Measurements from ENCODE around the gene ZNF467.

ZNF467 gene

DNA sequence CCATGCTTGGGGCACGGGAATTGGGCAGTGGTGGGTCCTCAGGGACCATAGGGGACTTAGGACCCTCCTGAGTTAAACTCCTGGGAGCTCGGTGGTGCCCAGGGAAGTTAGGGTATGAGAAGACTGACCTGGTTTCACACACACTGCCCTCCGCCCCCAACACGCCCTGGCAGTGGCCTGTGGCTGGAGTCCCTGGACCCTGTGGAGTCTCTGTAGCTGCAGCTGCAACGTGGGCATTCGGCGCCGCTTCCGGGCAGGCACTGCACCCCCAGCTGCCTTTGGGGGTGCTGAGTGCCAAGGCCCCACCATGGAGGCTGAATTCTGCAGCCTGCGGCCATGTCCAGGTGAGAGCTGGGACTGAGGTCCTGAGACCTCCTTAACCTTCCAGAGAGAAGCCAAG is 34.9 kb upstream of the ZNF467 start:
- no peak for DNase-seq

GRCh38 chr7:149806726-149807125 is 33.3 kb upstream of the ZNF467 start:
- DNase-seq = no peak

- DNase-seq = no peak
These were observed 30.7 kb upstream of the ZNF467 start for GRCh38 chr7:149804106-149804505.

DNA sequence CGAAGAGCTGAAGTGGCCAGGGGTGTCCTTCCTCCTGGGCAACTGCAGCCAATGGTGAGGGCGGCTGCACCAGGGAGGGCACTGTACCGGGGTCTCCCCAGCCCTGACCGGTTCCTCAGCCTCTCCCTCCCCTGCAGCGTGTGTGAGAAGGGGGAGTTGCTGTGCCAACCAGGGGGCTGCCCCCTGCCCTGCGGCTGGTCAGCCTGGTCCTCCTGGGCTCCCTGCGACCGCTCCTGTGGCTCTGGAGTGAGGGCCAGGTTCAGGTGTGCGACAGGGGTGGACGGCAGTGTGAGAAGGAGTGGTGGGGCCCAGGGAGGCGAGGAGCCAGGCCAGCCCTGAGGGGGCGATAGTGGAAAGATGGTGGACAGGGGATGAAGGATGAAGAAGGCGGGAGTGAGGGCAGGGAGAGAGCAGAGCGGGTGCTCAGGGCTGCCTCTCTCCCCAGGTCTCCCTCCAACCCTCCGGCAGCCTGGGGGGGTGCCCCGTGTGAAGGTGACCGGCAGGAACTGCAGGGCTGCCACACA is 30.2 kb upstream of the ZNF467 start:
- no peak for DNase-seq

DNA sequence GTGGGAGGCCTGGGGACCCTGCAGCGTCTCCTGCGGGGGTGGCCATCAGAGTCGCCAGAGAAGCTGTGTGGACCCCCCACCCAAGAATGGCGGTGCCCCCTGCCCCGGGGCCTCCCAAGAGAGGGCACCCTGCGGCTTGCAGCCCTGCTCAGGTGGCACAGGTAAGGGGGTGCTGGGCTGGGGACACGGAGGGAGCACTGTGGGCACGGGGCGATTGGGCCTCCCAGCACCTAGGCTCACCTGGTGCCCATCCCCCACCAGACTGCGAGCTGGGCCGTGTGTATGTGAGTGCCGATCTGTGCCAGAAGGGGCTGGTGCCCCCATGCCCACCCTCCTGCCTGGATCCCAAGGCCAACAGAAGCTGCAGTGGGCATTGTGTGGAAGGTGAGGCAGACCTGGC is 29.6 kb upstream of the ZNF467 start:
- DNase-seq = no peak

DNA sequence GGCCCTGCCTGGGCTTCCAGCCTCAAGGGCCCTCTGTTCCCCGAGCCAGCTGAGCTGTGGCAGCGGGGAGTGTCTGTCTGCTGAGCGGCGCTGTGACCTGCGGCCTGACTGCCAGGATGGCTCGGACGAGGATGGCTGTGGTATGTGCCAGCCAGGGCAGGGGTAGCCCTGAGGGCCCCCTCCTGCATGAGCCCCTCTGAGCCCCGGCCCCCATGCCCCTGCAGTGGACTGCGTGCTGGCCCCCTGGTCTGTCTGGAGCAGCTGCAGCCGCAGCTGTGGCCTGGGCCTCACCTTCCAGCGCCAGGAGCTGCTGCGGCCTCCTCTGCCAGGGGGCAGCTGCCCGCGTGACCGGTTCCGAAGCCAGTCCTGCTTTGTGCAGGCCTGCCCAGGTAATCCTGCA is 28.4 kb upstream of the ZNF467 start:
- DNase-seq = no peak

GRCh38 chr7:149801002-149801566 is 27.7 kb upstream of the ZNF467 start:
- DNase-seq = no peak

DNA sequence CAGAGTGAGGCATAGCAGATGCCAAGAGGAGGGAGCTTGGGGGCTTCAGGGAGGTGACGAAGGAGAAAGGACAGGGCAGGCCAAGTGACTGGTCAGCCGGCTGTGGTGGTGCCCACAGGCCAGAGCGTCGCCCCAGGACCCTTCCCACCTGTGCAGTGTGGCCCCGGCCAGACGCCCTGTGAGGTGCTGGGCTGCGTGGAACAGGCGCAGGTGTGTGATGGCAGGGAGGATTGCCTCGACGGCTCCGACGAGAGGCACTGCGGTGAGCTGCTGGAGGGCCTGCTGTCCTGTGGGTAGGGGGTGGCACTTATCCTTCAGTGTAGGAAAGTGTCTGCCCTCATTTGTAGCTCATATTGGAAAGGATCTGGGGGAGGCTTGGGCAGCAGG is 26.8 kb upstream of the ZNF467 start:
- no peak for DNase-seq

DNA sequence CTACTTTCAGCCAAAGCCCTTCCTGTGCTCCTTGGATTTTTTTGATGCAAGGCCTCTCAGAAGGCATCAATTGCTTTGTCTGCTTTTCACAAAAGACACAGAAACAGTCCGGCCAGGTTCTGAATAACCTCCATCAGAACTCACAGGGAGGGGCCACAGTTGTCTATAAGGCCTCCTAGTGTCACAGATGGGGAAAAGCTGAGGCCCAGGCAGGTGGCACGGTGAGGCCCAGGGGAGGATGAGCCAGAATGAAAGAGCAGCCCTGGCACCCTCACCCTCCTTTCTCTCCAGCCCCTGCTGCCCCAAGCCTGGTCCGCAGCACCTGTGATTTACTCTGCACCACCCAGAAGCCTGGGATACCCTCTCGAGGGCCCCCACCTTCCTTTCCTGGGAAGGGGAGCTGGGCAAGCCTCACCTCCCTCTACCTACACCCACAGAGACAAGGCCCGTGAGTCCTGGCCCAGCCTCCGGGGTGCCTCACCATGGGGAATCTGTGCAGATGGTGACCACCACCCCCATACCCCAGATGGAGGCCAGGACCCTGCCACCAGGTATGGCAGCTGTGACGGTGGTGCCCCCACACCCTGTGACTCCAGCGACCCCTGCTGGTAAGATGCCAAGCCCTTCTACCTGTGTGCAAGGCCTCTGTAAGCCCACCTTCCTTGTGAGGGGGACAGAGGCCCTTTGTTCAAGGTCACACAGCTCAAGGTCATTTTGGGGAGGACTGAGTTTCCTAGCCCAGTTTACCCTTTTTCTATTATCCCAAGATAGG is 26.2 kb upstream of the ZNF467 start:
- peak; percentile 78 for DNase-seq

DNA sequence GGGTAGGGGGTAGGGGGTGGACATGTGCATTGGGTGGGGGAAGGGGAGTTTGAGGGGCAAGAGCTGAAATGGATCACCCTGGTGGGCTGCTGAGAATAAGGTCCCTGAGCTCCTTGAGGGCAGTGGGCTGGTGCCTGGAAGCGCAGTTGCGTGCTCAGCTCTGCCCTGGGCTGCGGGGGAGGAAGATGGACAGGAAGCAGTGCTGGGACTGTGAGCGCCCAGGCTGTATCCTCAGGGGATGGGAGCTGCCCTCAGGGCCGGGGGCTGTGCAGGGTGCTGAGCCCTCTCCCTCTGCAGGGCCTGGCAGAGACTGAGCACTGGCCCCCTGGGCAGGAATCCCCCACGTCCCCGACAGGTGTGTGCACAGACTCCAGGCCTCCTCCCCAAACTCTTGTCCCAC is 24.4 kb upstream of the ZNF467 start:
- no peak for DNase-seq

DNA sequence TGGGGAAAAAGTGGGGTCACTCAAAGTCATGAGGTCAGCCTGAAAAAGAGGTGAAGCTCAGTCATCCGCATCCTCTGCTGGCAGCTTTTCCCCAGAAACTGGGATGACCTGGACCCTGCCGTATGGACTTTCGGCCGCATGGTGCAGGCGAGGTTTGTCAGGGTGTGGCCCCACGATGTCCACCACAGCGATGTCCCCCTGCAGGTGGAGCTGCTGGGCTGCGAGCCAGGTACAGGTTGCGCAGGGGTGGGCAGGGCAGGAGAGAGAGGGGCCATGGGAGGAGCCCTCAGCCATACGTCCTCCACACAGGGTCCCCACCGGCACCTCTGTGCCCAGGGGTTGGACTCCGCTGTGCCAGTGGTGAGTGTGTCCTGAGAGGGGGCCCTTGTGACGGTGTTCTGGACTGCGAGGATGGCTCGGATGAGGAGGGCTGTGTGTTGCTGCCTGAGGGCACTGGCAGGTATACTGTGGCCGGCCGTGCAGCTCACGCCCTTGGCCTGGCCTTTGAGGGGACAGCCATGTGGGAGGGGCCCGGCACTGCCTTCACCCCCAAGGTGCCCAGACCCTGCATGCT is 23.0 kb upstream of the ZNF467 start:
- no peak for DNase-seq

DNA sequence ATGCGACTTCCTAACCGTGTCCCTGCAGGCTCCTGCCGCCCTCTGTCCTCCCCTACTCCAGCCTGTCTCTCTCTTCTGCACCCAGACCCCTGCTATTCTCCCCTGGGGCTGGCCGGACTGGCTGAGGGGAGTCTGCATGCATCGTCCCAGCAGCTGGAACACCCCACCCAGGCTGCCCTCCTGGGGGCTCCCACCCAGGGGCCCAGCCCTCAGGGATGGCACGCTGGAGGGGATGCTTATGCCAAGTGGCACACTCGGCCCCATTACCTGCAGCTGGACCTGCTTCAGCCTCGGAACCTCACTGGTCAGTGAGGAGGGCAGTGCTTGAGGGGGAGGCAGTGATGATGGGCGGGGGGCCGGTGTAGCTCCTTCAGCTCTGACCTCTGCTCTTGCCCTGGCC is 21.7 kb upstream of the ZNF467 start:
- DNase-seq = no peak

GRCh38 chr7:149794661-149795060 is 21.3 kb upstream of the ZNF467 start:
- DNase-seq = no peak

DNA sequence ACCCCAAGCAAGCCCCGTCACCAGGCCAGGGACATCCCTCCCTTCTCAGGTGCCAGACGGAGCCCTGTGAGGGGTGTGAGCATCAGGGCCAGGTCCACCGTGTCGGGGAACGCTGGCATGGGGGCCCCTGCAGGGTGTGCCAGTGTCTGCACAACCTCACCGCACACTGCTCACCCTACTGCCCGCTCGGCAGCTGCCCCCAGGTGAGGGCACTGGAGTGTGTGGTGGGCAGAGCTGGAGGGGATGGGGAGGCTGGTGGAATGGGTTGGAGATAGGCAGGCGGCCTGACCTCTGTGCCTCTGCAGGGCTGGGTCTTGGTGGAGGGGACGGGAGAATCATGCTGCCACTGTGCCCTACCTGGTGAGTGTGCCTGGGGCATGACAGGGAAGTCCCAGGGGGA is 19.9 kb upstream of the ZNF467 start:
- DNase-seq = no peak

GRCh38 chr7:149792220-149792595 is 18.8 kb upstream of the ZNF467 start:
- no peak for DNase-seq

GRCh38 chr7:149791411-149792219 is 18.2 kb upstream of the ZNF467 start:
- no peak for DNase-seq

DNA sequence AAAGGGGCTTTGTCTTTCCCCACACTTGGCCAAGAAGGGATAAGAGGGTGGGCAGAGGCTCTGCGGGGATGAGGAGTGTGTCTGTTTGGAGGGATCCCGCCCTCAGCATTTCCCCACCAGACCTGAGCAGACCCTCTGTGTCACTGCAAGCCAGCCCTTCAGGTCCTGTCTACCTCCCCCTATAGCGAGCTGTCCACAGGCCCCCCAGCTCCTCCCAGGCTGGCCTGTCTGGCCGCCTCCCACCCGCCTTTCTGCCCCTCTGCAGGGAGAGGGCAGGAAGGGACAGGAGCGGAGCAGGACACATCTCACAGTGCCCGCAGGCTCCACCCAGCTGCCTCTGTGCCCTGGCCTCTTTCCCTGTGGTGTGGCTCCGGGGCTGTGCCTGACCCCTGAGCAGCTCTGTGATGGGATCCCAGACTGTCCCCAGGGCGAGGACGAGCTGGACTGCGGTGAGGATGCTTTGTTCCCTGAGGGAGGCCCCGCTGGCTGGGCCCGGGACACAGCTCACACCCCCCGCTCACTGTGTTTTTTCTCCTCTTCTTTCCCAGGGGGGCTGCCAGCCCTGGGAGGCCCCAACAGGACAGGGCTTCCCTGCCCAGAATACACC is 17.5 kb upstream of the ZNF467 start:
- DNase-seq = no peak

DNA sequence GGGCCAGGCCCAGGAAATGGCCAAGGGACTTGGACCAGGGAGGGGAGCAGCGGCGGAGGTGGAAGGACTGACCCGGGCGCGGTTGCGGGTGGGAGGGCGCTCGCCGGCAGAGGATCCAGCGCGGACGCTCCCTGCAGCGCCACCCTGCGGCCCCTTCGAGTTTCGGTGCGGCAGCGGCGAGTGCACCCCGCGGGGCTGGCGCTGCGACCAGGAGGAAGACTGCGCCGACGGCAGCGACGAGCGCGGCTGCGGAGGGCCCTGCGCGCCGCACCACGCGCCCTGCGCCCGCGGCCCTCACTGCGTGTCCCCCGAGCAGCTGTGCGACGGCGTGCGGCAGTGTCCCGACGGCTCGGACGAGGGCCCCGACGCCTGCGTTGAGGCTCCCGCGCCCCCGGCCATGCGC is 16.8 kb upstream of the ZNF467 start:
- peak; percentile 51 for DNase-seq

DNA sequence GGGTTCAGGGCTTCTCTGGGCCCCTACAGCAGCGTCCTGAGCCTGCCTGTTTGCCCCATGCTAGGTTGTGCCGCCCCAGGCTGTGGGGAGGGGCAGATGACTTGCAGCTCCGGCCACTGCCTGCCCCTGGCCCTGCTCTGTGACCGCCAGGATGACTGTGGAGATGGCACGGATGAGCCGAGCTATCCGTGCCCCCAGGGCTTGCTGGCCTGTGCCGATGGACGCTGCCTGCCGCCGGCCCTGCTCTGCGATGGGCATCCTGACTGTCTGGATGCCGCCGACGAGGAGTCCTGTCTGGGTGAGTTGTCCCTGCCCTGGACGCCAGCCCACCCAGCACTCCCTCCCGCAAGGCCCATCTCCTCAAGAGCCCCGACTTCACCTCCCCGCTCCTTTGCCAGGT is 15.7 kb upstream of the ZNF467 start:
- DNase-seq = no peak

DNA sequence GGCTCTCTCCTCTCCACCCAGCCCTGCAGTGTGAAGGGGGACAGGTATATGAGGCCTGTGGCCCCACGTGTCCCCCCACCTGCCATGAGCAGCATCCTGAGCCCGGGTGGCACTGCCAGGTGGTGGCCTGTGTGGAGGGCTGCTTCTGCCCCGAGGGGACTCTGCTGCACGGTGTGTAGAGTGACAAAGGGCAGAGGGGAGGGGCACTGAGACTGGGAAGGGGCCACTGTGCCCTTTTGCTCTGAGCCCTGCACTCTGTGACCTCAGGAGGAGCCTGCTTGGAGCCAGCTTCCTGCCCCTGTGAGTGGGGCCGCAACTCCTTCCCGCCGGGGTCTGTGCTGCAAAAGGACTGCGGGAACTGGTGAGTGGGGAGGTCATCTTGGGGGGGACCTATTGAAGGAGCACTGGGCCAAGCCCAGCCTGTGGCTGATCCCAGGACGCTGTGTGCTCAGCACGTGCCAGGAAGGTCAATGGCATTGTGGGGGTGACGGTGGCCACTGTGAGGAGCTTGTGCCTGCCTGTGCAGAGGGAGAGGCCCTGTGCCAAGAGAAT is 15.0 kb upstream of the ZNF467 start:
- no peak for DNase-seq

DNA sequence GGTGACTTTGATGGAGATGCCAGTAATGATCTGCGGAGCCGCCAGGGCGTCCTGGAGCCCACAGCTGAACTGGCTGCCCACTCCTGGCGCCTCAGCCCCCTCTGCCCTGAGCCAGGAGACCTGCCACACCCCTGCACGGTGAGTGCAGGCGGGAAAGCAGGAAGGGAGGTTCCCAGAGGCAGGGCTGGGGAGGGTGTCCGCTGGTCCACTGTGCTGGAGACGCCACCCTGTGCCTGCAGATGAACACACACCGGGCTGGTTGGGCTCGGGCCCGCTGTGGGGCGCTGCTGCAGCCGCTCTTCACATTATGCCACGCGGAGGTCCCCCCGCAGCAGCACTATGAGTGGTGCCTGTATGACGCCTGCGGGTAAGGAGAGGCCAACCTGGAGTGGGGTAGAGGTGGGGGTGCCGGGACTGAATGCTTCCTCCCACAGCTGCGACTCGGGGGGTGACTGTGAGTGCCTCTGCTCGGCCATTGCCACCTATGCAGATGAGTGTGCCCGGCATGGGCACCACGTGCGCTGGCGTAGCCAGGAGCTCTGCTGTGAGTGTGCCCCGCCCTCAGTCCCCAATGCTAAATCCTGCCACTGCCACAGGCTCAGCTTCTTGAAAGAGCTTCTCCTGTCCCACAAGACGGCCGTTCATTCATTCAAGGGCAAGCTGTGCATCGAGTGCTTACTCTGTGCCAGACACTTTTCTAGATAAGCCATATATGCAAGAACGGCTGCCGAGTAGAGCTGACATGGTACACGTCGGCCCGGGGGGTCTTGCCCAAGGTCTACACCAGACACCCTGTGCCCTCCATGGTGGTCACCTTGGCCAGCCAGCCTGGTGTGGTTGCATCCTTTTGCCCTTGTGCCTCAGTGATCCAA is 14.3 kb upstream of the ZNF467 start:
- no peak for DNase-seq

GRCh38 chr7:149785983-149786382 is 12.6 kb upstream of the ZNF467 start:
- no peak for DNase-seq
